K562 (cell line): Measurements from ENCODE around the gene SYNE1. TPM values are rescaled to one million over a fixed set of nuclear protein-coding genes. Genes with fewer than 3 reads are reported as not detected.

Experiments
- ATAC-seq: fragments of 200-7000 bp; cut with Tn5 transposase; 3 replicates; pipeline ENCODE4 v1.9.1; 2020; ENCODE audit warnings: moderate library complexity
- BruUV-seq: library from RNA; stranded (reverse); fragments of 400-500 nt; replicated peaks from 2 replicates; lab custom pipeline; 2021; lab: Mats Ljungman, UMichigan
- CTCF ChIA-PET: fragments of 300-600 bp; formaldehyde crosslinking; extraction: SDS; loops from one replicate; lab custom pipeline; 2021; ENCODE audit warnings: low intra/inter-chr PET ratio; lab: Yijun Ruan, JAX
- POLR2A ChIA-PET: fragments of 300-600, 350-650 bp; sonication (Branson Sonifier 250); formaldehyde crosslinking; extraction: SDS; loops from one replicate; lab custom pipeline; 2021; ENCODE audit warnings: antibody characterized with exemption, inconsistent platforms; lab: Yijun Ruan, JAX
- DNase-seq, 4 experiments: peaks; one replicate each; pipeline versions ENCODE4 v3.0.0 to v3.0.0-alpha.2; 2011 to 2018; ENCODE audit warnings: low spot score in 3 of 4, mixed read lengths in 3 of 4; ENCODE audit errors: extremely low read depth in 1 of 4
- FAIRE-seq: peaks from 2 replicates; lab custom pipeline; 2011; peaks lifted over from hg19 to GRCh38; lab: Jason Lieb, UNC
- H2AFZ ChIP-seq: 2 replicates; pipeline ENCODE4 v1.6.0; 2011; ENCODE audit warnings: low read depth, low read length, control low read depth, inconsistent platforms
- H3K27ac ChIP-seq: fragments of 200-600 bp; 3 replicates; pipeline ENCODE4 v1.8.0; 2011; ENCODE audit warnings: low read depth, mild to moderate bottlenecking, control low read depth, inconsistent platforms, low read length, moderate library complexity, mixed read lengths; ENCODE audit errors: extremely low read depth
- H3K27me3 ChIP-seq, 2 experiments: fragments of 300-600 bp in 1 of 2; 2 replicates in 1 of 2; 3 replicates in 1 of 2; pipeline versions ENCODE4 v1.6.0 to v1.8.0; 2011; ENCODE audit warnings: inconsistent platforms in 2 of 2, low read length in 2 of 2, mild to moderate bottlenecking in 1 of 2, mixed read lengths in 1 of 2, moderate library complexity in 1 of 2; ENCODE audit not compliant: control insufficient read depth in 2 of 2, insufficient read depth in 2 of 2
- H3K36me3 ChIP-seq: fragments of 300-600 bp; 3 replicates; pipeline ENCODE4 v1.8.0; 2011; ENCODE audit warnings: mild to moderate bottlenecking, low read length, inconsistent platforms; ENCODE audit not compliant: control insufficient read depth, insufficient read depth
- H3K4me1 ChIP-seq, 2 experiments: fragments of 200-600 bp in 1 of 2; replicated peaks in 1 of 2; 2 replicates in 1 of 2; 3 replicates in 1 of 2; pipeline versions ENCODE4 v1.5.1 to v1.8.0; 2011; ENCODE audit warnings: inconsistent platforms in 2 of 2, low read length in 2 of 2, mild to moderate bottlenecking in 1 of 2, mixed read lengths in 1 of 2, moderate library complexity in 1 of 2; ENCODE audit not compliant: control insufficient read depth in 2 of 2, insufficient read depth in 2 of 2
- H3K4me2 ChIP-seq: 2 replicates; pipeline ENCODE4 v1.6.1; 2011; ENCODE audit warnings: low read length, control low read depth, inconsistent platforms, mixed read lengths; ENCODE audit not compliant: insufficient read depth
- H3K4me3 ChIP-seq: fragments of 200-600 bp; sonication (generic), shearing (Covaris generic); 2 replicates; pipeline ENCODE4 v1.5.1; 2016; ENCODE audit warnings: control low read depth, inconsistent platforms
- H3K79me2 ChIP-seq: fragments of 200-600 bp; 3 replicates; pipeline ENCODE4 v1.8.0; 2011; ENCODE audit warnings: low read length, inconsistent platforms; ENCODE audit not compliant: control insufficient read depth, insufficient read depth
- H3K9ac ChIP-seq, 2 experiments: 2 replicates each; pipeline versions ENCODE4 v1.6.0 to v1.6.1; 2011; ENCODE audit warnings: low read depth in 2 of 2, low read length in 2 of 2, control low read depth in 1 of 2, inconsistent platforms in 1 of 2, mild to moderate bottlenecking in 1 of 2, mixed read lengths in 1 of 2; ENCODE audit not compliant: insufficient read depth in 1 of 2
- H3K9me1 ChIP-seq: one replicate; pipeline ENCODE4 v1.6.0; 2011; ENCODE audit warnings: inconsistent platforms, mild to moderate bottlenecking, low read length, moderate library complexity; ENCODE audit not compliant: control insufficient read depth, insufficient read depth
- H3K9me3 ChIP-seq: replicated peaks from 2 replicates; pipeline ENCODE4 v1.5.1; 2011; ENCODE audit warnings: low read depth, low read length, inconsistent platforms; ENCODE audit not compliant: control insufficient read depth, insufficient read depth
- H4K20me1 ChIP-seq: replicated peaks from 2 replicates; pipeline ENCODE4 v1.6.1; 2011; ENCODE audit warnings: low read length, inconsistent platforms, mixed read lengths; ENCODE audit not compliant: control insufficient read depth, insufficient read depth
- DIDO1 ChIP-seq: fragments of 450-650 bp; IDR thresholded peaks from 2 replicates; pipeline ENCODE4 v1.6.1; 2016; ENCODE audit warnings: low read depth, missing biosample characterization, missing genetic modification characterization
- MBD2 ChIP-seq: sonication (generic); IDR thresholded peaks from 2 replicates; pipeline ENCODE4 v1.6.1; 2016; ENCODE audit warnings: low read depth, borderline replicate concordance
- NFATC3 ChIP-seq: fragments of 450-650 bp; IDR thresholded peaks from 2 replicates; pipeline ENCODE4 v1.6.1; 2017; ENCODE audit warnings: mild to moderate bottlenecking
- SMC3 ChIP-seq: conservative IDR thresholded peaks from 2 replicates; pipeline ENCODE4 v1.6.1; 2011; ENCODE audit warnings: low read depth, low read length, improper control_type of control experiment; ENCODE audit not compliant: insufficient read depth
- TBL1XR1 ChIP-seq, 2 experiments: IDR thresholded peaks; 2 replicates each; pipeline ENCODE4 v1.6.1; 2012; ENCODE audit warnings: improper control_type of control experiment in 2 of 2, low read length in 2 of 2, mild to moderate bottlenecking in 1 of 2
- TEAD1 ChIP-seq, 2 experiments: fragments of 450-650 bp in 1 of 2; sonication (generic) in 1 of 2; formaldehyde crosslinking; IDR thresholded peaks; 2 replicates each; pipeline versions ENCODE4 v1.4.0 to v1.8.0; 2020 to 2022; ENCODE audit warnings: mild to moderate bottlenecking in 2 of 2, missing genetic modification reagents in 1 of 2
- THRAP3 ChIP-seq: fragments of 450-650 bp; IDR thresholded peaks from 2 replicates; pipeline ENCODE4 v1.6.1; 2016; ENCODE audit warnings: mild to moderate bottlenecking, inconsistent platforms, borderline replicate concordance
- ZFPM2 ChIP-seq: fragments of 250-450 bp; sonication (Bioruptor Pico); IDR thresholded peaks from 2 replicates; pipeline ENCODE4 v1.5.1; 2022; ENCODE audit warnings: mild to moderate bottlenecking
- ZFX ChIP-seq: sonication (generic); formaldehyde crosslinking; IDR thresholded peaks from 2 replicates; pipeline ENCODE4 v1.8.0; 2022; ENCODE audit warnings: mild to moderate bottlenecking, missing genetic modification reagents, moderate library complexity
- ZNF165 ChIP-seq: fragments of 250-450 bp; sonication (Bioruptor Pico); IDR thresholded peaks from 2 replicates; pipeline ENCODE4 v1.4.0; 2020; ENCODE audit warnings: borderline replicate concordance
- ZNF592 ChIP-seq: fragments of 450-650 bp; IDR thresholded peaks from 2 replicates; pipeline ENCODE4 v1.6.1; 2017; ENCODE audit warnings: antibody characterized with exemption, mild to moderate bottlenecking
- ZNF77 ChIP-seq: fragments of 250-450 bp; sonication (Bioruptor Pico); IDR thresholded peaks from 2 replicates; pipeline ENCODE4 v1.5.0; 2020
- WGBS: fragments of 100-300 bp; shearing (Covaris generic); methylation state at CpG from one replicate; pipeline ENCODE4 v1.1.6; 2016; ENCODE audit warnings: low coverage, mixed read lengths; ENCODE audit not compliant: insufficient coverage; ENCODE audit errors: missing lambda C conversion rate; 5-methylcytosine and 5-hydroxymethylcytosine counted together
- in situ Hi-C: fragments of 300-500 bp; cut with MboI; formaldehyde crosslinking; loops from 4 replicates; pipeline ENCODE4 v1.15.0; 2018; ENCODE audit warnings: inconsistent platforms, mixed read lengths
- intact Hi-C: fragments of 100-400 bp; cut with micrococcal nuclease; formaldehyde crosslinking; loops from 2 replicates; pipeline ENCODE4 v1.14.2; 2022
- polyA plus RNA-seq, 8 experiments: library from polyadenylated mRNA; depleted of rRNA in 4 of 8; stranded (reverse) in 5 of 8; unstranded in 3 of 8; fragments of >200 nt; fragmentation: Nextera tagmentation in 2 of 8; fragmentation: Illumina TruSeq in 1 of 8; extraction: Ambion mirVana in 2 of 8; extraction: Trizol in 1 of 8; gene quantifications; 2 replicates each; pipeline versions ENCODE4 v1.2.1 to v1.2.3, GENCODE V29; 2011 to 2014; ENCODE audit warnings: inconsistent platforms in 1 of 8, missing spikeins in 1 of 8
- total RNA-seq, 7 experiments: library from RNA; depleted of rRNA in 6 of 7; stranded (reverse); fragments of >200 nt in 6 of 7; fragmentation: Illumina TruSeq in 2 of 7; extraction: Trizol in 2 of 7; gene quantifications; 2 replicates each; pipeline versions ENCODE4 v1.2.1 to v1.2.3, GENCODE V29; 2011 to 2021; ENCODE audit warnings: low replicate concordance in 1 of 7

The SYNE1 gene
- total and polyA plus RNA-seq, 9 of the 15 experiments (the other 6 are each of a cell fraction or from before 2014, with no cell fraction given), result under 0.01 to 0.42 (median 0.08) TPM; not detected in 1

GRCh38 chr6:152671171-152671570 lies 34.0 kb upstream of the SYNE1 start:
- H3K9me3 ChIP-seq, result no peaks in the 10 kb centered on the region; the same call in 1 of the 2 replicates
- no peak overlapping the region for H3K4me2 ChIP-seq
- no peak overlapping the region for H3K27ac ChIP-seq
- no peaks in the 10 kb centered on the region for H3K27me3 ChIP-seq
- no peak for TF ChIP-seq ZFX (CRISPR knock-in tag)
- TF ChIP-seq TBL1XR1 (IDR thresholded peaks at IDR 0.05; ENCODE audit: low read length in 2 of 2), result no peak
- no peak for TF ChIP-seq ZNF165 (CRISPR knock-in tag)
- TF ChIP-seq DIDO1 (tag), result no peak
- TF ChIP-seq THRAP3, result no peak
- TF ChIP-seq NFATC3, result no peak
- TF ChIP-seq ZNF77 (CRISPR knock-in tag), result no peak
- no peak for TF ChIP-seq ZNF592
- no peak for TF ChIP-seq ZFPM2 (CRISPR knock-in tag)
- no peak for TF ChIP-seq SMC3
- no peak for TF ChIP-seq MBD2
- TF ChIP-seq TEAD1 (CRISPR knock-in tag; IDR thresholded peaks at IDR 0.05), result no peak
- TF ChIP-seq, all 486 proteins: peak for 0
- WGBS, result 0% methylated on average over 4 of the region's 4 CpGs
- ChIA-PET CTCF (no interaction called here), POLR2A (no interaction called here)
- in situ Hi-C loops (no loop called here), intact Hi-C loops (no loop called here)
- FAIRE-seq (no peak), DNase-seq (no peak), ATAC-seq (no peak)
- H3K36me3 ChIP-seq, result no peaks in the 10 kb centered on the region
- no TSS peak for BruUV-seq
- no peaks in the 10 kb centered on the region for H3K9me1 ChIP-seq
- H4K20me1 ChIP-seq, result no peaks in the 10 kb centered on the region
- no peaks in the 10 kb centered on the region for H3K4me1 ChIP-seq
- H3K79me2 ChIP-seq, result no peaks in the 10 kb centered on the region
- H3K9ac ChIP-seq, result no peak overlapping the region
- no peak overlapping the region for H3K4me3 ChIP-seq
- H2AFZ ChIP-seq, result no peak overlapping the region
